Hair follicular keratinocyte (primary cell): ENCODE measurements around the gene CAT. TPM values are rescaled to one million over a fixed set of nuclear protein-coding genes. Genes with fewer than 3 reads are reported as not detected.

Experiments
- total RNA-seq: library from RNA; depleted of rRNA; stranded (reverse); fragments of >200 nt; gene quantifications from 2 replicates; pipeline ENCODE4 v1.2.3, GENCODE V29; 2015

Gene CAT
- total RNA-seq: 45.4 and 52.0 TPM in 2 replicates

DNA sequence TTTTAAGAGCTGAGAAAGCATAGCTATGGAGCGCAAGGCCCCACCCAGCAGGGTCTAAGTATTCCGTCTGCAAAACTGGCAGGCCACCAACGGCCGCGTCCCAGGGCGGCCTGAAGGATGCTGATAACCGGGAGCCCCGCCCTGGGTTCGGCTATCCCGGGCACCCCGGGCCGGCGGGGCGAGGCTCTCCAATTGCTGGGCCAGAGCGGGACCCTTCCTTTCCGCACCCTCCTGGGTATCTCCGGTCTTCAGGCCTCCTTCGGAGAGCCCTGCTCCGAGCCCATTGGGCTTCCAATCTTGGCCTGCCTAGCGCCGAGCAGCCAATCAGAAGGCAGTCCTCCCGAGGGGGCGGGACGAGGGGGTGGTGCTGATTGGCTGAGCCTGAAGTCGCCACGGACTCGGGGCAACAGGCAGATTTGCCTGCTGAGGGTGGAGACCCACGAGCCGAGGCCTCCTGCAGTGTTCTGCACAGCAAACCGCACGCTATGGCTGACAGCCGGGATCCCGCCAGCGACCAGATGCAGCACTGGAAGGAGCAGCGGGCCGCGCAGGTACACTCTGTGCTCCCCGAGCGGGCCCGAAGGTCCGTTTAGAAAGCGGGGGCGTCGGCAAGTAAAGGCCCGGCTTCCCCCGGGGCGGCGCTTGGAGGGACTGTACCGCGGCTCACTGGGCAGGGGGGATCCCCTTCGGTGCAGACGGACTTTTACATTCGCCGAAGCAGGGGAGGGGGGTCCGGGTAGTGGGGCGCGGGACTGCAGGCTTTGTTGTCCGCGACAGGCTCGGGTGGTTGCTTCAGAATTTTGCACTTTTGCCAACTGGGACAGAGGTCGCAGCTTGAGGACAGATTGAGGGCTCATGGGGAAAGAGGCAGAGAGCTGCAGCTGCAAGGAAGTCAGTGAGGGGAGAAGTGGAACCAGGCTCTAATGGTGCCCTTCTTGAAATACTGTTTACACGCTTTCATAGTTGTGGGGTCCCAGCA lies at the start of gene CAT:
CAT (plus strand) TSS at position 406 of the 979 bp plus-strand sequence; CDS start at position 486, 80 bp downstream.

GRCh38 chr11:34513682-34514449 lies 75.1 kb downstream of the CAT start, which contains the start of gene ELF5:
Gene ELF5, minus strand, starts transcription at chr11:34513794. Its CDS starts 8,045 bp downstream, at chr11:34505749.

Other genes with a start within 250 kb of the CAT start
- gene ABTB2, start 80.9 kb upstream of the CAT start, total RNA-seq: 1.9 and 3.4 TPM in 2 replicates
- not detected in 2 replicates for gene ELF5, start 74.9 kb downstream of the CAT start, total RNA-seq
- 14.4 and 29.1 TPM in 2 replicates for gene EHF, start 182.2 kb downstream of the CAT start, total RNA-seq